Uterus (tissue), 2 donors: ENCODE measurements around the gene NSD1.

Source experiments
- CTCF ChIP-seq, 4 experiments: fragments of 200-600 bp in 2 of 4; fragments of 450-650 bp in 2 of 4; sonication (generic) in 2 of 4; IDR thresholded peaks; one replicate each; pipeline ENCODE4 v1.5.1; 2016 to 2019; ENCODE audit warnings: antibody characterized with exemption in 4 of 4, mild to moderate bottlenecking in 2 of 4, moderate library complexity in 1 of 4
- POLR2A ChIP-seq, 2 donors: fragments of 450-650 bp; IDR thresholded peaks; one replicate each; pipeline ENCODE4 v1.6.1; 2016; ENCODE audit warnings: antibody characterized with exemption in 2 of 2, mild to moderate bottlenecking in 1 of 2, moderate library complexity in 1 of 2

GRCh38 chr5:177142778-177143177, 9.2 kb downstream of the NSD1 start:
- TF ChIP-seq CTCF (IDR thresholded peaks at IDR 0.05) (no peak), POLR2A (IDR thresholded peaks at IDR 0.05) (no peak)
